HepG2 (cell line): ENCODE results near the gene RAD23A. TPM values are rescaled to one million over a fixed set of nuclear protein-coding genes. Genes with fewer than 3 reads are reported as not detected.

ENCODE experiments used
- CHCHD3 ChIP-seq: sonication (generic); formaldehyde crosslinking; IDR thresholded peaks from 2 replicates; pipeline ENCODE4 v1.8.0; 2022; ENCODE audit warnings: mild to moderate bottlenecking, missing genetic modification reagents, moderate library complexity
- CREB3 ChIP-seq: sonication (generic); formaldehyde crosslinking; IDR thresholded peaks from 2 replicates; pipeline ENCODE4 v1.5.0; 2020; ENCODE audit warnings: missing genetic modification reagents
- DNMT3B ChIP-seq: conservative IDR thresholded peaks from 2 replicates; pipeline ENCODE4 v1.6.1; 2016; ENCODE audit warnings: missing biosample characterization, control low read depth
- DPF2 ChIP-seq: sonication (generic); formaldehyde crosslinking; IDR thresholded peaks from 2 replicates; pipeline ENCODE4 v1.4.0; 2020; ENCODE audit warnings: mild to moderate bottlenecking, low read depth, missing genetic modification reagents, borderline replicate concordance
- EZH2 ChIP-seq: conservative IDR thresholded peaks from 2 replicates; pipeline ENCODE4 v1.6.1; 2012; ENCODE audit warnings: mild to moderate bottlenecking, low read depth, low read length, moderate library complexity
- GABPB1 ChIP-seq: IDR thresholded peaks from 2 replicates; pipeline ENCODE4 v1.6.1; 2016; ENCODE audit warnings: mild to moderate bottlenecking, missing genetic modification reagents, moderate library complexity, missing compliant biosample characterization
- HIVEP1 ChIP-seq: sonication (generic); formaldehyde crosslinking; IDR thresholded peaks from 2 replicates; pipeline ENCODE4 v1.4.0; 2020; ENCODE audit warnings: mild to moderate bottlenecking, missing genetic modification reagents
- HNRNPK ChIP-seq: fragments of 200-400 bp; formaldehyde crosslinking; IDR thresholded peaks from 2 replicates; pipeline ENCODE4 v1.6.1; 2018; ENCODE audit warnings: low read length, low read depth, moderate library complexity, mild to moderate bottlenecking; ENCODE audit not compliant: poor library complexity, severe bottlenecking
- HNRNPLL ChIP-seq: fragments of 200-400 bp; formaldehyde crosslinking; IDR thresholded peaks from 2 replicates; pipeline ENCODE4 v1.6.1; 2017; ENCODE audit warnings: mild to moderate bottlenecking, low read depth, low read length; ENCODE audit not compliant: poor library complexity, severe bottlenecking
- HOXA5 ChIP-seq: sonication (generic); formaldehyde crosslinking; IDR thresholded peaks from 2 replicates; pipeline ENCODE4 v1.4.0; 2020; ENCODE audit warnings: missing genetic modification reagents
- MIER3 ChIP-seq: IDR thresholded peaks from 2 replicates; pipeline ENCODE4 v1.6.1; 2016; ENCODE audit warnings: missing compliant biosample characterization, borderline replicate concordance
- NFKB2 ChIP-seq: sonication (generic); formaldehyde crosslinking; IDR thresholded peaks from 2 replicates; pipeline ENCODE4 v1.4.0; 2020; ENCODE audit warnings: missing genetic modification reagents, borderline replicate concordance
- NR1H2 ChIP-seq: sonication (generic); formaldehyde crosslinking; IDR thresholded peaks from 2 replicates; pipeline ENCODE4 v1.8.1; 2022; ENCODE audit warnings: low read depth, missing genetic modification reagents, borderline replicate concordance
- TFDP2 ChIP-seq: sonication (generic); formaldehyde crosslinking; IDR thresholded peaks from 2 replicates; pipeline ENCODE4 v1.4.0; 2020; ENCODE audit warnings: missing genetic modification reagents
- YEATS2 ChIP-seq: sonication (generic); formaldehyde crosslinking; IDR thresholded peaks from 2 replicates; pipeline ENCODE4 v1.4.0; 2020; ENCODE audit warnings: missing genetic modification reagents, borderline replicate concordance
- ZFP36 ChIP-seq: fragments of 150-350 bp; IDR thresholded peaks from 2 replicates; pipeline ENCODE4 v1.6.1; 2018; ENCODE audit warnings: borderline replicate concordance, low read length, low read depth; ENCODE audit not compliant: partially characterized antibody
- ZFP91 ChIP-seq: sonication (generic); formaldehyde crosslinking; IDR thresholded peaks from 2 replicates; pipeline ENCODE4 v1.9.0; 2022; ENCODE audit warnings: missing genetic modification reagents, mild to moderate bottlenecking, borderline replicate concordance
- ZNF337 ChIP-seq: sonication (generic); formaldehyde crosslinking; IDR thresholded peaks from 2 replicates; pipeline ENCODE4 v1.5.1; 2020; ENCODE audit warnings: missing genetic modification reagents, low read depth, mild to moderate bottlenecking, borderline replicate concordance
- ZNF616 ChIP-seq: sonication (generic); formaldehyde crosslinking; IDR thresholded peaks from 2 replicates; pipeline ENCODE4 v1.5.0; 2020; ENCODE audit warnings: low read depth, mild to moderate bottlenecking, missing genetic modification reagents
- ZSCAN22 ChIP-seq: sonication (generic); formaldehyde crosslinking; IDR thresholded peaks from 2 replicates; pipeline ENCODE4 v1.4.0; 2020; ENCODE audit warnings: mild to moderate bottlenecking, missing genetic modification reagents
- polyA plus RNA-seq, 8 experiments: library from polyadenylated mRNA; depleted of rRNA in 3 of 8; stranded (reverse) in 7 of 8; unstranded in 1 of 8; fragments of >200 nt; fragmentation: Illumina TruSeq in 4 of 8; extraction: Trizol in 4 of 8; gene quantifications; 2 replicates each; pipeline versions ENCODE4 v1.2.1 to v1.2.3, GENCODE V29; 2011 to 2016; ENCODE audit warnings: low read depth in 4 of 8, missing spikeins in 1 of 8, mixed read lengths in 1 of 8; ENCODE audit not compliant: insufficient read depth in 1 of 8
- total RNA-seq, 5 experiments: library from RNA; depleted of rRNA; stranded (reverse); fragments of >200 nt; fragmentation: Illumina TruSeq; extraction: Trizol; gene quantifications; 2 replicates each; pipeline ENCODE4 v1.2.3, GENCODE V29; 2016; ENCODE audit warnings: low read depth in 1 of 5
- TF ChIP-seq, protein P1 (sequence below): sonication (generic); formaldehyde crosslinking; IDR thresholded peaks from 2 replicates; pipeline ENCODE4 v1.5.1; 2020; ENCODE audit warnings: mild to moderate bottlenecking, missing genetic modification reagents, moderate library complexity
- TF ChIP-seq, protein P2 (sequence below): IDR thresholded peaks from 2 replicates; pipeline ENCODE4 v1.6.1; 2016; ENCODE audit warnings: low read depth

Gene RAD23A
- total and polyA plus RNA-seq, 2 of the 13 experiments (the other 11 are each of a cell fraction or from before 2014, with no cell fraction given) = 42.5 to 54.2 TPM

DNA sequence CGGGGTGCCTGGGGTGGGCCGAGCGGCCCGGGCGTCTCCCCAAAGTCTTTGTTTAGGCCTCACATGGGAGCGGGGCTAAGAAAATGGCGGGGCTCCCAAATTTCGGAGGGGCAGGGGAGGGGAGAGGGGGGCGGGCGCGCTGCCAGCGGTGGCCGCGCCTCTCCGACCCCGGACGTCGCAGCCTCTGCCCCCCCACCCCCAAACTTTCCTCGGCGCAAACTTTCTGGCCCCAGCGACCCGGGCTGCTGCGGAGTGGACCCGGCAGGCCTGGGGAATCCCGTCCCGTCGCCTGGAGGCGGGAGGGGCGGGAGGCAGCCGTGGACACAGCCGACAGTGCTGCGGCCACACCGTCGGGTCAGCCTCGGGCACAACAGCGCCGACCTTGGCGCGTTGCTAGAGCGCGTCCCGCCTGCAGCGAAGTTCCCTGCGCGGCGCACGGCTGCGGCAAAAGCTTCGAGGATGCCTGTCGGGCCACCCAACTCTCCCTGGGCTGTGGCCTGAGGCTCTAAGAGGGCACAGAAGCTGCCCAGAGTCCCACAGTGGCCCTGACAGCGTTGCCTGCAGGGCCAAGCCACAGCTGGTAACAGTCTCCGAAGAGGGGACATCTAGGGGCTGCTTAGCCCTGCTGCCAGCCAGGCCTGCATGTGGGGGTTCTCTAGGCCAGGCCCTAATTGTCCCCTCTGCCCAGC, 50.9 kb downstream of the RAD23A start (continued):
- TF ChIP-seq HNRNPK (peak; percentile 73), GABPB1 (peak; percentile 60), EZH2 (no peak), MIER3 (CRISPR knock-in tag) (peak; percentile 18; the same call in 1 of the 2 replicates), NFKB2 (CRISPR knock-in tag) (peak; percentile 49; the same call in 1 of the 2 replicates), ZFP91 (CRISPR knock-in tag) (peak; percentile 77), ZSCAN22 (no peak), YEATS2 (CRISPR knock-in tag) (no peak), CREB3 (CRISPR knock-in tag) (no peak), NR1H2 (CRISPR knock-in tag) (no peak), TFDP2 (peak; percentile 72; the same call in 1 of the 2 replicates), ZFP36 (no peak), HIVEP1 (CRISPR knock-in tag) (no peak), DPF2 (CRISPR knock-in tag) (no peak), HNRNPLL (peak; percentile 74), DNMT3B (CRISPR knock-in tag) (no peak), CHCHD3 (no peak), HOXA5 (CRISPR knock-in tag) (peak; percentile 32; the same call in 1 of the 2 replicates), ZNF616 (CRISPR knock-in tag) (no peak), ZNF337 (CRISPR knock-in tag) (0 out of 2 replicates have a peak, but pooled peaks have one; percentile 41)
- TF ChIP-seq, protein P1, sequence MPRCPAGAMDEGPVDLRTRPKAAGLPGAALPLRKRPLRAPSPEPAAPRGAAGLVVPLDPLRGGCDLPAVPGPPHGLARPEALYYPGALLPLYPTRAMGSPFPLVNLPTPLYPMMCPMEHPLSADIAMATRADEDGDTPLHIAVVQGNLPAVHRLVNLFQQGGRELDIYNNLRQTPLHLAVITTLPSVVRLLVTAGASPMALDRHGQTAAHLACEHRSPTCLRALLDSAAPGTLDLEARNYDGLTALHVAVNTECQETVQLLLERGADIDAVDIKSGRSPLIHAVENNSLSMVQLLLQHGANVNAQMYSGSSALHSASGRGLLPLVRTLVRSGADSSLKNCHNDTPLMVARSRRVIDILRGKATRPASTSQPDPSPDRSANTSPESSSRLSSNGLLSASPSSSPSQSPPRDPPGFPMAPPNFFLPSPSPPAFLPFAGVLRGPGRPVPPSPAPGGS (CRISPR knock-in tag) = peak; percentile 72; the same call in 1 of the 2 replicates
- TF ChIP-seq, protein P2, sequence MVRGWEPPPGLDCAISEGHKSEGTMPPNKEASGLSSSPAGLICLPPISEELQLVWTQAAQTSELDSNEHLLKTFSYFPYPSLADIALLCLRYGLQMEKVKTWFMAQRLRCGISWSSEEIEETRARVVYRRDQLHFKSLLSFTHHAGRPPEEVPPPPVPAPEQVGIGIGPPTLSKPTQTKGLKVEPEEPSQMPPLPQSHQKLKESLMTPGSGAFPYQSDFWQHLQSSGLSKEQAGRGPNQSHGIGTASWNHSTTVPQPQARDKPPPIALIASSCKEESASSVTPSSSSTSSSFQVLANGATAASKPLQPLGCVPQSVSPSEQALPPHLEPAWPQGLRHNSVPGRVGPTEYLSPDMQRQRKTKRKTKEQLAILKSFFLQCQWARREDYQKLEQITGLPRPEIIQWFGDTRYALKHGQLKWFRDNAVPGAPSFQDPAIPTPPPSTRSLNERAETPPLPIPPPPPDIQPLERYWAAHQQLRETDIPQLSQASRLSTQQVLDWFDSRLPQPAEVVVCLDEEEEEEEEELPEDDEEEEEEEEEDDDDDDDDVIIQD (CRISPR knock-in tag) = no peak
